ENCODE results near the gene PDE4B.

DNA sequence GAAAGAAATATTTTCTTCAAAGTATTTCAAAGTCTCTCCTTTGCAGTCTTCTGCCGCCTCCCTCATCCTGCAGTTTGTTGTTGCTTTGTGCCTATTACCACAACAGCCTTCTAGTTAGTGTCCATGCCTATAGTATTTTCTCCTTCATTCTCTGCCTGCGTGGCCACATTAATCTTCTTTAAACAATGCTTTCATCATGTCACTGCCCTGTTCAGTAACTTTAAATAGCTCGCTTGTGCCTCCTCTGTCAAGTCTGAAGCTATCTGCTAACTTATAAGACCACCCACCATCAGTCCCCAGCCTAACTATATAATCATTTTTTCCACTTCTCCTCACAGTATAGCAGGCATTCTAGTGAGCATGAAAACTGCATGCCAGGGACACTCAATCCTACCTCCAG, 290.3 kb downstream of the PDE4B start:
- TF ChIP-seq, protein P1, sequence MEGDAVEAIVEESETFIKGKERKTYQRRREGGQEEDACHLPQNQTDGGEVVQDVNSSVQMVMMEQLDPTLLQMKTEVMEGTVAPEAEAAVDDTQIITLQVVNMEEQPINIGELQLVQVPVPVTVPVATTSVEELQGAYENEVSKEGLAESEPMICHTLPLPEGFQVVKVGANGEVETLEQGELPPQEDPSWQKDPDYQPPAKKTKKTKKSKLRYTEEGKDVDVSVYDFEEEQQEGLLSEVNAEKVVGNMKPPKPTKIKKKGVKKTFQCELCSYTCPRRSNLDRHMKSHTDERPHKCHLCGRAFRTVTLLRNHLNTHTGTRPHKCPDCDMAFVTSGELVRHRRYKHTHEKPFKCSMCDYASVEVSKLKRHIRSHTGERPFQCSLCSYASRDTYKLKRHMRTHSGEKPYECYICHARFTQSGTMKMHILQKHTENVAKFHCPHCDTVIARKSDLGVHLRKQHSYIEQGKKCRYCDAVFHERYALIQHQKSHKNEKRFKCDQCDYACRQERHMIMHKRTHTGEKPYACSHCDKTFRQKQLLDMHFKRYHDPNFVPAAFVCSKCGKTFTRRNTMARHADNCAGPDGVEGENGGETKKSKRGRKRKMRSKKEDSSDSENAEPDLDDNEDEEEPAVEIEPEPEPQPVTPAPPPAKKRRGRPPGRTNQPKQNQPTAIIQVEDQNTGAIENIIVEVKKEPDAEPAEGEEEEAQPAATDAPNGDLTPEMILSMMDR (conservative IDR thresholded peaks at IDR 0.05 in 1 of 2, IDR thresholded peaks at IDR 0.05 in 1 of 2; ENCODE audit: extremely low read depth in 1 of 2, insufficient read depth in 1 of 2, low read depth in 1 of 2, low read length in 2 of 2): no peak
- TF ChIP-seq EZH2 (IDR thresholded peaks at IDR 0.05; ENCODE audit: borderline replicate concordance, low read length): no peak
